ENCODE results near the gene TMEM185B. TPM values are rescaled to one million over a fixed set of nuclear protein-coding genes. Genes with fewer than 3 reads are reported as not detected.

Gene TMEM185B
- polyA plus RNA-seq, 1 of the 3 experiments (the other 2 are of a cell fraction), result 36.0 TPM

GRCh38 chr2:120236316-120236715 lies 13.1 kb upstream of the TMEM185B start:
- no peak overlapping the region for H3K4me2 ChIP-seq
- H2AFZ ChIP-seq (ENCODE audit: low read depth), result no peak overlapping the region
- no peaks in the 10 kb centered on the region for H3K79me2 ChIP-seq (ENCODE audit: insufficient read depth)
- H3K9ac ChIP-seq, result no peak overlapping the region
- H3F3A ChIP-seq (replicated peaks; ENCODE audit: insufficient read depth), result peaks cover 9% of the 10 kb centered on the region
- no peaks in the 10 kb centered on the region for H3K9me2 ChIP-seq
- 83% methylated on average over 10 of the region's 10 CpGs for WGBS (ENCODE audit: low lambda C conversion rate)
- DNase-seq, result no peak
- CTCF ChIA-PET, result interaction anchor here (1.4 to 1.7 kb wide), 2 partner anchors 8 to 77 kb away, joined by 4 to 5 read pairs; no protein-coding TSS in a partner anchor
- no peak overlapping the region for H3K4me3 ChIP-seq (ENCODE audit: low read depth in 2 of 2, low read length in 1 of 2)
- no peaks in the 10 kb centered on the region for H4K20me1 ChIP-seq (ENCODE audit: insufficient read depth)
- no peaks in the 10 kb centered on the region for H3K9me3 ChIP-seq
- no peak for TF ChIP-seq IRF3 (IDR thresholded peaks at IDR 0.05; ENCODE audit: low read depth, low read length)
- no peak for TF ChIP-seq GABPA (IDR thresholded peaks at IDR 0.05; ENCODE audit: low read depth)
- TF ChIP-seq SMC3 (IDR thresholded peaks at IDR 0.05; ENCODE audit: low read depth, low read length), result no peak
- no peak for TF ChIP-seq ELF1 (IDR thresholded peaks at IDR 0.05)
- no peak for TF ChIP-seq RCOR1 (IDR thresholded peaks at IDR 0.05; ENCODE audit: low read length)
- no peak for TF ChIP-seq NRF1 (IDR thresholded peaks at IDR 0.05; ENCODE audit: low read depth, low read length)
- TF ChIP-seq, protein P1, sequence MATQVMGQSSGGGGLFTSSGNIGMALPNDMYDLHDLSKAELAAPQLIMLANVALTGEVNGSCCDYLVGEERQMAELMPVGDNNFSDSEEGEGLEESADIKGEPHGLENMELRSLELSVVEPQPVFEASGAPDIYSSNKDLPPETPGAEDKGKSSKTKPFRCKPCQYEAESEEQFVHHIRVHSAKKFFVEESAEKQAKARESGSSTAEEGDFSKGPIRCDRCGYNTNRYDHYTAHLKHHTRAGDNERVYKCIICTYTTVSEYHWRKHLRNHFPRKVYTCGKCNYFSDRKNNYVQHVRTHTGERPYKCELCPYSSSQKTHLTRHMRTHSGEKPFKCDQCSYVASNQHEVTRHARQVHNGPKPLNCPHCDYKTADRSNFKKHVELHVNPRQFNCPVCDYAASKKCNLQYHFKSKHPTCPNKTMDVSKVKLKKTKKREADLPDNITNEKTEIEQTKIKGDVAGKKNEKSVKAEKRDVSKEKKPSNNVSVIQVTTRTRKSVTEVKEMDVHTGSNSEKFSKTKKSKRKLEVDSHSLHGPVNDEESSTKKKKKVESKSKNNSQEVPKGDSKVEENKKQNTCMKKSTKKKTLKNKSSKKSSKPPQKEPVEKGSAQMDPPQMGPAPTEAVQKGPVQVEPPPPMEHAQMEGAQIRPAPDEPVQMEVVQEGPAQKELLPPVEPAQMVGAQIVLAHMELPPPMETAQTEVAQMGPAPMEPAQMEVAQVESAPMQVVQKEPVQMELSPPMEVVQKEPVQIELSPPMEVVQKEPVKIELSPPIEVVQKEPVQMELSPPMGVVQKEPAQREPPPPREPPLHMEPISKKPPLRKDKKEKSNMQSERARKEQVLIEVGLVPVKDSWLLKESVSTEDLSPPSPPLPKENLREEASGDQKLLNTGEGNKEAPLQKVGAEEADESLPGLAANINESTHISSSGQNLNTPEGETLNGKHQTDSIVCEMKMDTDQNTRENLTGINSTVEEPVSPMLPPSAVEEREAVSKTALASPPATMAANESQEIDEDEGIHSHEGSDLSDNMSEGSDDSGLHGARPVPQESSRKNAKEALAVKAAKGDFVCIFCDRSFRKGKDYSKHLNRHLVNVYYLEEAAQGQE (IDR thresholded peaks at IDR 0.05; ENCODE audit: low read depth, low read length), result no peak
- TF ChIP-seq RAD21 (IDR thresholded peaks at IDR 0.05; ENCODE audit: low read length), result no peak
- no peak for TF ChIP-seq EZH2phosphoT487 (IDR thresholded peaks at IDR 0.05; ENCODE audit: borderline replicate concordance, low read depth)
- TF ChIP-seq, protein P2, sequence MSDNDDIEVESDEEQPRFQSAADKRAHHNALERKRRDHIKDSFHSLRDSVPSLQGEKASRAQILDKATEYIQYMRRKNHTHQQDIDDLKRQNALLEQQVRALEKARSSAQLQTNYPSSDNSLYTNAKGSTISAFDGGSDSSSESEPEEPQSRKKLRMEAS (IDR thresholded peaks at IDR 0.05; ENCODE audit: low read depth), result no peak
- no peak for TF ChIP-seq TAF1 (IDR thresholded peaks at IDR 0.05; ENCODE audit: borderline replicate concordance, low read depth, low read length)
- no peak for TF ChIP-seq CHD2 (IDR thresholded peaks at IDR 0.05; ENCODE audit: low read length, partially characterized antibody)
- TF ChIP-seq, protein P3, sequence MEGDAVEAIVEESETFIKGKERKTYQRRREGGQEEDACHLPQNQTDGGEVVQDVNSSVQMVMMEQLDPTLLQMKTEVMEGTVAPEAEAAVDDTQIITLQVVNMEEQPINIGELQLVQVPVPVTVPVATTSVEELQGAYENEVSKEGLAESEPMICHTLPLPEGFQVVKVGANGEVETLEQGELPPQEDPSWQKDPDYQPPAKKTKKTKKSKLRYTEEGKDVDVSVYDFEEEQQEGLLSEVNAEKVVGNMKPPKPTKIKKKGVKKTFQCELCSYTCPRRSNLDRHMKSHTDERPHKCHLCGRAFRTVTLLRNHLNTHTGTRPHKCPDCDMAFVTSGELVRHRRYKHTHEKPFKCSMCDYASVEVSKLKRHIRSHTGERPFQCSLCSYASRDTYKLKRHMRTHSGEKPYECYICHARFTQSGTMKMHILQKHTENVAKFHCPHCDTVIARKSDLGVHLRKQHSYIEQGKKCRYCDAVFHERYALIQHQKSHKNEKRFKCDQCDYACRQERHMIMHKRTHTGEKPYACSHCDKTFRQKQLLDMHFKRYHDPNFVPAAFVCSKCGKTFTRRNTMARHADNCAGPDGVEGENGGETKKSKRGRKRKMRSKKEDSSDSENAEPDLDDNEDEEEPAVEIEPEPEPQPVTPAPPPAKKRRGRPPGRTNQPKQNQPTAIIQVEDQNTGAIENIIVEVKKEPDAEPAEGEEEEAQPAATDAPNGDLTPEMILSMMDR (IDR thresholded peaks at IDR 0.05), result no peak
- TF ChIP-seq MXI1 (IDR thresholded peaks at IDR 0.05; ENCODE audit: low read depth, low read length), result no peak
- no peak for TF ChIP-seq TCF12 (IDR thresholded peaks at IDR 0.05)
- TF ChIP-seq EP300 (IDR thresholded peaks at IDR 0.05; ENCODE audit: borderline replicate concordance in 1 of 2, low read depth in 1 of 2, low read length in 1 of 2), result no peak
- TF ChIP-seq SIN3A (IDR thresholded peaks at IDR 0.05; ENCODE audit: borderline replicate concordance, low read depth, low read length), result no peak
- TF ChIP-seq POLR2AphosphoS5 (IDR thresholded peaks at IDR 0.05; ENCODE audit: low read depth, low read length), result no peak
- H3K4me1 ChIP-seq (ENCODE audit: control insufficient read depth in 1 of 2, insufficient read depth in 2 of 2, low read depth in 1 of 2, low read length in 1 of 2), result peaks cover 9 to 20% of the 10 kb centered on the region in 2 experiments; a peak in 3 of 4 replicates
- no peaks in the 10 kb centered on the region for H3K27me3 ChIP-seq (ENCODE audit: insufficient read depth)
- H3K36me3 ChIP-seq (replicated peaks in 1 of 2; ENCODE audit: control insufficient read depth in 1 of 2, insufficient read depth in 2 of 2, low read length in 1 of 2), result no peaks in the 10 kb centered on the region
- POLR2A ChIA-PET, result no interaction called here
- H3K27ac ChIP-seq (ENCODE audit: low read depth in 2 of 2, low read length in 1 of 2), result no peak overlapping the region
